SK-N-SH (cell line): ENCODE measurements around the gene PCSK7. TPM values are rescaled to one million over a fixed set of nuclear protein-coding genes. Genes with fewer than 3 reads are reported as not detected.

Experiments
- CTCF ChIA-PET: fragments of 300-600, 350-600 bp; formaldehyde crosslinking; extraction: SDS; loops from one replicate; lab custom pipeline; 2021; lab: Yijun Ruan, JAX
- POLR2A ChIA-PET: fragments of 350-600 bp; sonication (Branson Sonifier 250); formaldehyde crosslinking; extraction: SDS; loops from one replicate; lab custom pipeline; 2020; ENCODE audit warnings: antibody characterized with exemption, inconsistent platforms; lab: Yijun Ruan, JAX
- DNase-seq: peaks from one replicate; pipeline ENCODE4 v3.0.0; 2012
- H2AFZ ChIP-seq: fragments of 200-600 bp; sonication (generic); 2 replicates; pipeline ENCODE4 v1.8.1; 2016; ENCODE audit warnings: antibody characterized with exemption, mild to moderate bottlenecking, low read depth
- H3F3A ChIP-seq: fragments of 200-600 bp; sonication (generic); replicated peaks from 2 replicates; pipeline ENCODE3; 2016; ENCODE audit warnings: antibody characterized with exemption, mild to moderate bottlenecking; ENCODE audit not compliant: insufficient read depth
- H3K27ac ChIP-seq, 2 experiments: fragments of 200-500 bp in 1 of 2; fragments of 200-600 bp in 1 of 2; sonication (Bioruptor generic) in 1 of 2; sonication (generic), shearing (Covaris generic) in 1 of 2; 2 replicates each; pipeline versions ENCODE4 v1.5.1 to v1.6.1; 2014 to 2016; ENCODE audit warnings: low read depth in 2 of 2, inconsistent platforms in 1 of 2, low read length in 1 of 2, mild to moderate bottlenecking in 1 of 2, mixed read lengths in 1 of 2
- H3K27me3 ChIP-seq: fragments of 200-600 bp; sonication (generic), shearing (Covaris generic); 2 replicates; pipeline ENCODE4 v1.6.1; 2016; ENCODE audit warnings: mixed run types; ENCODE audit not compliant: insufficient read depth
- H3K36me3 ChIP-seq, 2 experiments: fragments of 200-500 bp in 1 of 2; fragments of 200-600 bp in 1 of 2; sonication (Bioruptor generic) in 1 of 2; sonication (generic) in 1 of 2; replicated peaks in 1 of 2; 2 replicates each; pipeline versions ENCODE3 to v1.5.1; 2014 to 2016; ENCODE audit warnings: low read length in 1 of 2, mild to moderate bottlenecking in 1 of 2; ENCODE audit not compliant: insufficient read depth in 2 of 2, control insufficient read depth in 1 of 2
- H3K4me1 ChIP-seq, 2 experiments: fragments of 200-500 bp in 1 of 2; fragments of 200-600 bp in 1 of 2; sonication (Bioruptor generic) in 1 of 2; sonication (generic), shearing (Covaris generic) in 1 of 2; 2 replicates each; pipeline versions ENCODE4 v1.5.1 to v1.6.1; 2014 to 2016; ENCODE audit warnings: low read depth in 1 of 2, low read length in 1 of 2, mixed run types in 1 of 2; ENCODE audit not compliant: insufficient read depth in 2 of 2, control insufficient read depth in 1 of 2
- H3K4me2 ChIP-seq: fragments of 200-600 bp; sonication (generic), shearing (Covaris generic); 2 replicates; pipeline ENCODE4 v1.6.1; 2017; ENCODE audit warnings: mixed run types
- H3K4me3 ChIP-seq, 2 experiments: fragments of 200-500 bp in 1 of 2; fragments of 200-600 bp in 1 of 2; sonication (Bioruptor generic) in 1 of 2; sonication (generic), shearing (Covaris generic) in 1 of 2; 2 replicates each; pipeline versions ENCODE4 v1.5.1 to v1.8.1; 2014 to 2016; ENCODE audit warnings: low read depth in 2 of 2, inconsistent platforms in 1 of 2, low read length in 1 of 2, mild to moderate bottlenecking in 1 of 2, mixed read lengths in 1 of 2, moderate library complexity in 1 of 2
- H3K79me2 ChIP-seq: fragments of 200-600 bp; sonication (generic); 2 replicates; pipeline ENCODE4 v1.8.1; 2017; ENCODE audit warnings: mild to moderate bottlenecking; ENCODE audit not compliant: insufficient read depth
- H3K9ac ChIP-seq: fragments of 200-600 bp; sonication (generic); 2 replicates; pipeline ENCODE4 v1.6.1; 2017; ENCODE audit warnings: mixed run types
- H3K9me2 ChIP-seq: fragments of 200-600 bp; sonication (generic); 2 replicates; pipeline ENCODE4 v1.6.1; 2017; ENCODE audit warnings: mixed run types
- H3K9me3 ChIP-seq: fragments of 200-600 bp; sonication (generic); 2 replicates; pipeline ENCODE4 v1.6.1; 2017; ENCODE audit warnings: mixed run types, mild to moderate bottlenecking, moderate library complexity
- H4K20me1 ChIP-seq: fragments of 200-600 bp; sonication (generic); 2 replicates; pipeline ENCODE4 v1.6.1; 2017; ENCODE audit warnings: mild to moderate bottlenecking, mixed run types; ENCODE audit not compliant: insufficient read depth
- CHD2 ChIP-seq: fragments of 150-350 bp; IDR thresholded peaks from 2 replicates; pipeline ENCODE4 v1.6.1; 2018; ENCODE audit warnings: low read length; ENCODE audit not compliant: partially characterized antibody
- CTCF ChIP-seq: fragments of 200-600 bp; sonication (generic); IDR thresholded peaks from 2 replicates; pipeline ENCODE4 v1.6.1; 2017; ENCODE audit warnings: antibody characterized with exemption, mild to moderate bottlenecking, moderate library complexity
- ELF1 ChIP-seq: IDR thresholded peaks from 2 replicates; pipeline ENCODE4 v1.4.0; 2012
- EZH2phosphoT487 ChIP-seq: fragments of 200-600 bp; sonication (generic); IDR thresholded peaks from 2 replicates; pipeline ENCODE4 v1.6.1; 2017; ENCODE audit warnings: low read depth, mixed run types, mild to moderate bottlenecking, antibody characterized with exemption, moderate library complexity, borderline replicate concordance
- FOSL2 ChIP-seq: IDR thresholded peaks from 2 replicates; pipeline ENCODE4 v1.4.0; 2012; ENCODE audit warnings: low read depth, mild to moderate bottlenecking, moderate library complexity, borderline replicate concordance
- FOXJ3 ChIP-seq: sonication (generic); formaldehyde crosslinking; IDR thresholded peaks from 2 replicates; pipeline ENCODE4 v1.5.1; 2020; ENCODE audit warnings: mild to moderate bottlenecking, missing genetic modification reagents
- FOXM1 ChIP-seq: IDR thresholded peaks from 2 replicates; pipeline ENCODE4 v1.4.0; 2012; ENCODE audit warnings: low read depth, mild to moderate bottlenecking
- MEF2A ChIP-seq: IDR thresholded peaks from 2 replicates; pipeline ENCODE4 v1.4.0; 2012; ENCODE audit warnings: low read depth, borderline replicate concordance
- NFIC ChIP-seq: IDR thresholded peaks from 2 replicates; pipeline ENCODE4 v1.4.0; 2012; ENCODE audit warnings: borderline replicate concordance
- PBX3 ChIP-seq: IDR thresholded peaks from 2 replicates; pipeline ENCODE4; 2012
- RCOR1 ChIP-seq: fragments of 150-350 bp; IDR thresholded peaks from 2 replicates; pipeline ENCODE4 v1.6.1; 2017; ENCODE audit warnings: antibody characterized with exemption, low read length
- RXRA ChIP-seq: IDR thresholded peaks from 2 replicates; pipeline ENCODE4 v1.4.0; 2012; ENCODE audit warnings: low read depth, mild to moderate bottlenecking, borderline replicate concordance
- SIN3A ChIP-seq: IDR thresholded peaks from 2 replicates; pipeline ENCODE4 v1.6.1; 2012; ENCODE audit warnings: low read depth, mild to moderate bottlenecking, low read length, moderate library complexity, borderline replicate concordance
- SMC3 ChIP-seq: IDR thresholded peaks from 2 replicates; pipeline ENCODE4 v1.6.1; 2012; ENCODE audit warnings: low read depth, low read length, improper control_type of control experiment
- TCF12 ChIP-seq: IDR thresholded peaks from 2 replicates; pipeline ENCODE4 v1.4.0; 2012
- TEAD4 ChIP-seq: IDR thresholded peaks from 2 replicates; pipeline ENCODE4 v1.4.0; 2012; ENCODE audit warnings: mild to moderate bottlenecking, borderline replicate concordance; ENCODE audit not compliant: insufficient read depth
- USF2 ChIP-seq: fragments of 150-350 bp; IDR thresholded peaks from 2 replicates; pipeline ENCODE4 v1.6.1; 2017; ENCODE audit warnings: antibody characterized with exemption, low read length, low read depth, borderline replicate concordance
- ZBTB33 ChIP-seq: IDR thresholded peaks from 2 replicates; pipeline ENCODE4 v1.4.0; 2012; ENCODE audit warnings: low read depth, borderline replicate concordance
- WGBS: methylation state at CpG from one replicate; pipeline ENCODE4 v1.1.6; 2017; ENCODE audit warnings: low lambda C conversion rate; 5-methylcytosine and 5-hydroxymethylcytosine counted together
- polyA plus RNA-seq, 3 experiments: library from polyadenylated mRNA; depleted of rRNA; stranded (reverse); fragments of >200 nt; gene quantifications; 2 replicates each; pipeline ENCODE4 v1.2.3, GENCODE V29; 2012
- TF ChIP-seq, protein P1 (sequence below): fragments of 150-350 bp; IDR thresholded peaks from 2 replicates; pipeline ENCODE4 v1.6.1; 2016; ENCODE audit warnings: mild to moderate bottlenecking, low read depth, low read length

Gene PCSK7
- polyA plus RNA-seq, 1 of the 3 experiments (the other 2 are of a cell fraction), result 49.7 TPM

DNA sequence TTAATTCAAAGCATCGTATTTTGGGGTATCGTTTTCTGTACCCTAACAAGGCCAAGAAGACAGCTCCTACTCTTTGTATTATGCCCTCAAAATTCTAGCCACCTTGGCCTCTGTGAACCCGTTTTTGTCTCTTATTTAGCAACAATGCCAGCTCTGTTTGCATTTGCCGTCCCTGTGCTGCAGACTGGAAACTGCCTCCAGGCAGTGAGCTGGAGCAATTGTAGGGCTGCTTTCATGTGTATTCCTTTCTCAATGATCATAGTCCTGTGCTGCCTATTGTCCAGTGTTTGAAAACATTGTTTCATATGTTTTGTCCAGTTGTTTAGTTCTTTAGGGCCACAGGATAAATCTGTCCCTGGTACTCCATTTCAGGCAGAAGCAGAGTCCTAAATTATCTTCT, 39.3 kb upstream of the PCSK7 start:
- CTCF ChIA-PET, result interaction anchor here (1.4 kb wide), 1 partner anchor 9 kb away, joined by 5 read pairs; no protein-coding TSS in a partner anchor
- DNase-seq, result no peak
- H3K9ac ChIP-seq, result no peak overlapping the region
- no peaks in the 10 kb centered on the region for H3K27me3 ChIP-seq
- peaks cover 0 to 16% of the 10 kb centered on the region in 2 experiments for H3K36me3 ChIP-seq
- H4K20me1 ChIP-seq, result no peaks in the 10 kb centered on the region
- TF ChIP-seq FOXJ3 (CRISPR knock-in tag), result no peak
- no peak for TF ChIP-seq MEF2A
- TF ChIP-seq CHD2, result no peak
- no peak for TF ChIP-seq USF2
- TF ChIP-seq, protein P1, sequence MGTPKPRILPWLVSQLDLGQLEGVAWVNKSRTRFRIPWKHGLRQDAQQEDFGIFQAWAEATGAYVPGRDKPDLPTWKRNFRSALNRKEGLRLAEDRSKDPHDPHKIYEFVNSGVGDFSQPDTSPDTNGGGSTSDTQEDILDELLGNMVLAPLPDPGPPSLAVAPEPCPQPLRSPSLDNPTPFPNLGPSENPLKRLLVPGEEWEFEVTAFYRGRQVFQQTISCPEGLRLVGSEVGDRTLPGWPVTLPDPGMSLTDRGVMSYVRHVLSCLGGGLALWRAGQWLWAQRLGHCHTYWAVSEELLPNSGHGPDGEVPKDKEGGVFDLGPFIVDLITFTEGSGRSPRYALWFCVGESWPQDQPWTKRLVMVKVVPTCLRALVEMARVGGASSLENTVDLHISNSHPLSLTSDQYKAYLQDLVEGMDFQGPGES, result no peak
- no peak for TF ChIP-seq RXRA
- no peak for TF ChIP-seq CTCF
- TF ChIP-seq NFIC, result no peak
- TF ChIP-seq ZBTB33, result no peak
- TF ChIP-seq FOSL2, result no peak
- no peak for TF ChIP-seq PBX3
- TF ChIP-seq EZH2phosphoT487, result no peak
- TF ChIP-seq RCOR1, result no peak
- no peak for TF ChIP-seq TCF12
- TF ChIP-seq FOXM1, result no peak
- TF ChIP-seq SMC3, result no peak
- TF ChIP-seq TEAD4, result no peak
- no peak for TF ChIP-seq SIN3A
- no peak for TF ChIP-seq ELF1
- POLR2A ChIA-PET, result no interaction called here
- WGBS, result 94% methylated on average over 4 of the region's 4 CpGs
- H3K79me2 ChIP-seq, result peaks cover 6% of the 10 kb centered on the region; the same call in 1 of the 2 replicates
- H3K4me2 ChIP-seq, result no peak overlapping the region
- no peak overlapping the region for H3K4me3 ChIP-seq
- peaks cover 3% of the 10 kb centered on the region; the same call in 1 of the 2 replicates for H3K9me3 ChIP-seq
- H3K4me1 ChIP-seq, result 0 out of 4 replicates have a peak, but pooled peaks cover 0 to 4% of the 10 kb centered on the region in 2 experiments
- H2AFZ ChIP-seq, result no peak overlapping the region
- H3F3A ChIP-seq, result peaks cover 31% of the 10 kb centered on the region
- no peaks in the 10 kb centered on the region for H3K9me2 ChIP-seq
- no peak overlapping the region for H3K27ac ChIP-seq
